AG04449 (cell line): Measurements from ENCODE around the gene MAFF.

ENCODE experiments used
- CTCF ChIA-PET: fragments of 350-600 bp; formaldehyde crosslinking; extraction: SDS; loops from one replicate; lab custom pipeline; 2021; ENCODE audit warnings: antibody characterized with exemption; lab: Yijun Ruan, JAX
- POLR2A ChIA-PET: fragments of 400-600, 350-600 bp; formaldehyde crosslinking; extraction: SDS; loops from one replicate; lab custom pipeline; 2020; ENCODE audit warnings: antibody characterized with exemption, inconsistent platforms; lab: Yijun Ruan, JAX
- DNase-seq: peaks from one replicate; pipeline ENCODE4 v3.0.0-alpha.2; 2010; ENCODE audit warnings: low read depth, low spot score
- H3K4me3 ChIP-seq: 2 replicates; pipeline ENCODE4 v1.5.1; 2011; ENCODE audit warnings: low read depth, mild to moderate bottlenecking, control low read depth, low read length
- TF ChIP-seq, protein P1 (sequence below): IDR thresholded peaks from one replicate; pipeline ENCODE4 v1.5.1; 2011; ENCODE audit warnings: mild to moderate bottlenecking, moderate library complexity, low read length, control low read depth, inconsistent platforms; ENCODE audit not compliant: insufficient read depth; ENCODE audit errors: missing control alignments

The MAFF gene

DNA sequence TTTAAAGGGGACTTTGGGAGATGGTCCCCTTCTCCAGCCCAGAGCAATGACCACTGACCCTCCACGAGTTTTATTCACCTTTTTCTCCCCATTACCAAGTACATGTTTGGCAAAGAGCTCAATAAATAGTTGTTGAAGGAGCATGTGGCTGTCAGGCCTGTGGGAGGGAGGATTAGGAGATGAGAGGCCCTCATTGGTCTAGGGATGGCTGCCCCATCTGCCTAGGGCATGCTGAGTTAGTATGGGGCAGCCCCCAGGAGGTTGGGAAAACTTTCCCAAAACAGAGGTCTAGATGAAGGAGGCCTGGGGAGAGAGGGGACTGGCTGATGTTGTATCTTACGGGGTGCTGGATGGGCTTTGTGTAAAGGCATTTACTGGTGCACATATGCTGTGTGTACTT lies 10.6 kb downstream of the MAFF start:
- TF ChIP-seq, protein P1, sequence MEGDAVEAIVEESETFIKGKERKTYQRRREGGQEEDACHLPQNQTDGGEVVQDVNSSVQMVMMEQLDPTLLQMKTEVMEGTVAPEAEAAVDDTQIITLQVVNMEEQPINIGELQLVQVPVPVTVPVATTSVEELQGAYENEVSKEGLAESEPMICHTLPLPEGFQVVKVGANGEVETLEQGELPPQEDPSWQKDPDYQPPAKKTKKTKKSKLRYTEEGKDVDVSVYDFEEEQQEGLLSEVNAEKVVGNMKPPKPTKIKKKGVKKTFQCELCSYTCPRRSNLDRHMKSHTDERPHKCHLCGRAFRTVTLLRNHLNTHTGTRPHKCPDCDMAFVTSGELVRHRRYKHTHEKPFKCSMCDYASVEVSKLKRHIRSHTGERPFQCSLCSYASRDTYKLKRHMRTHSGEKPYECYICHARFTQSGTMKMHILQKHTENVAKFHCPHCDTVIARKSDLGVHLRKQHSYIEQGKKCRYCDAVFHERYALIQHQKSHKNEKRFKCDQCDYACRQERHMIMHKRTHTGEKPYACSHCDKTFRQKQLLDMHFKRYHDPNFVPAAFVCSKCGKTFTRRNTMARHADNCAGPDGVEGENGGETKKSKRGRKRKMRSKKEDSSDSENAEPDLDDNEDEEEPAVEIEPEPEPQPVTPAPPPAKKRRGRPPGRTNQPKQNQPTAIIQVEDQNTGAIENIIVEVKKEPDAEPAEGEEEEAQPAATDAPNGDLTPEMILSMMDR: no peak
- H3K4me3 ChIP-seq: no peak overlapping the region
- no peak for DNase-seq
- ChIA-PET POLR2A (interaction anchor here (0.7 to 1.5 kb wide), 2 partner anchors 11 to 20 kb away, joined by 3 to 4 read pairs; partner anchors contain the start of gene MAFF), CTCF (interaction anchor here (1.3 kb wide), 1 partner anchor 72 kb away, joined by 3 read pairs; no protein-coding TSS in a partner anchor)

DNA sequence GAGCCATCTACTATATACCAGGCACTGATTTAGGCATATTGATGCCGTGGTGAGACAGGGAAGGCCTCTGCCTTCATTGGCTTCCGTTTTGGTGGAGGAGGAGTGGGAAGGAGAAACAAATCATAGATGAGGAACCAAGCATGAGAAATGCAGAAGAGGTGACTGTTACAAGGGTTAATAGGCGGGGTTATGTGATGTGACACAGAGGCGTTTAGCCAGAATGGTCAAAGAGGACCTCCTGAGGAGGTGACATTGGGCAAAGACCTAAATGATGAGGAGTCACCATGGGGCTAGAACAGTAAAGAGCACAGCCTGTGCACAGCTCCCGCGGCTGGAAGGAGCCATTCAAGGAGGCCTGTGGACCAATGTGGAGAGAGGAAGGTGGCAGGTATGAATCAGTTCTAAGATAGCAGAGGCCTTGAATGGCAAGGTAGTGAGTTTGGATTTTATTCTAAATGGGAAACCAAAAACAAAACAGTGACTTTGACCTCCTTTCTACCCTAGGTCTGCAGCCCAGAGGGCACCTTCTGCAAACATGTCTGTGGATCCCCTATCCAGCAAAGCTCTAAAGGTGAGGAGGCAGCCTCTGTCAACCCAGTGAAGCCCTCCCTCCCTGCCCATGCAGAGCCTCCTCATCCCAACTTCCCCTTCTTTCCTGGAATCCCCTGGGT lies 11.7 kb downstream of the MAFF start:
- TF ChIP-seq, protein P1: no peak
- H3K4me3 ChIP-seq: no peak overlapping the region
- DNase-seq: no peak
- ChIA-PET CTCF (no interaction called here), POLR2A (interaction anchor here (0.6 to 2.9 kb wide), 3 partner anchors 10 to 12 kb away, joined by 3 to 10 read pairs (median 4); partner anchors contain the start of gene MAFF)

GRCh38 chr22:38213990-38214301 lies 12.2 kb downstream of the MAFF start:
- TF ChIP-seq, protein P1: no peak
- ChIA-PET CTCF (interaction anchor here (1.3 kb wide), 1 partner anchor 99 kb away, joined by 6 read pairs; no protein-coding TSS in a partner anchor), POLR2A (interaction anchor here (2.9 kb wide), 1 partner anchor 10 kb away, joined by 10 read pairs; no protein-coding TSS in a partner anchor)
- DNase-seq: no peak
- no peak overlapping the region for H3K4me3 ChIP-seq

DNA sequence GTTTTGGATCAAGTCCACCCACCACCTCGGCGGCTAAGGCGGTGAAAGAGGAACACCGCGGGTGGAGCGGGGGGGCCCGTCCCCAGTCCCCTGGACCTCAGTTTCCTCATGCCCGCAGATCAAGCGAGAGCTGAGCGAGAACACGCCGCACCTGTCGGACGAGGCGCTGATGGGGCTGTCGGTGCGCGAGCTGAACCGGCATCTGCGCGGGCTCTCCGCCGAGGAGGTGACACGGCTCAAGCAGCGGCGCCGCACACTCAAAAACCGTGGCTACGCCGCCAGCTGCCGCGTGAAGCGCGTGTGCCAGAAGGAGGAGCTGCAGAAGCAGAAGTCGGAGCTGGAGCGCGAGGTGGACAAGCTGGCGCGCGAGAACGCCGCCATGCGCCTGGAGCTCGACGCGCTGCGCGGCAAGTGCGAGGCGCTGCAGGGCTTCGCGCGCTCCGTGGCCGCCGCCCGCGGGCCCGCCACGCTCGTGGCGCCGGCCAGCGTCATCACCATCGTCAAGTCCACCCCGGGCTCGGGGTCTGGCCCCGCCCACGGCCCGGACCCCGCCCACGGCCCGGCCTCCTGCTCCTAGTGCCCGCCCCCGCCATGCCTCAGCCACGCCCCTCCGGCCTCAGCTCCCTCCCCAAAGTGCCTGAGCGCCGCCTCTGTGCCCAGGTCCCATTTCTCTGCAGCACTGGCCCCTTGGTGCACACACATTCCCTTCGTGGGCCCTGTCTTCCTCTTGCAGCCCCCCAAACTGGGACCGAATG lies 12.7 kb downstream of the MAFF start:
- TF ChIP-seq, protein P1: peak; percentile 16
- H3K4me3 ChIP-seq: peak overlapping the region; percentile 39
- POLR2A ChIA-PET: interaction anchor here (2.9 kb wide), 1 partner anchor 11 kb away, joined by 10 read pairs; no protein-coding TSS in a partner anchor
- CTCF ChIA-PET: interaction anchor here (1.3 kb wide), 1 partner anchor 100 kb away, joined by 6 read pairs; no protein-coding TSS in a partner anchor
- no peak for DNase-seq

DNA sequence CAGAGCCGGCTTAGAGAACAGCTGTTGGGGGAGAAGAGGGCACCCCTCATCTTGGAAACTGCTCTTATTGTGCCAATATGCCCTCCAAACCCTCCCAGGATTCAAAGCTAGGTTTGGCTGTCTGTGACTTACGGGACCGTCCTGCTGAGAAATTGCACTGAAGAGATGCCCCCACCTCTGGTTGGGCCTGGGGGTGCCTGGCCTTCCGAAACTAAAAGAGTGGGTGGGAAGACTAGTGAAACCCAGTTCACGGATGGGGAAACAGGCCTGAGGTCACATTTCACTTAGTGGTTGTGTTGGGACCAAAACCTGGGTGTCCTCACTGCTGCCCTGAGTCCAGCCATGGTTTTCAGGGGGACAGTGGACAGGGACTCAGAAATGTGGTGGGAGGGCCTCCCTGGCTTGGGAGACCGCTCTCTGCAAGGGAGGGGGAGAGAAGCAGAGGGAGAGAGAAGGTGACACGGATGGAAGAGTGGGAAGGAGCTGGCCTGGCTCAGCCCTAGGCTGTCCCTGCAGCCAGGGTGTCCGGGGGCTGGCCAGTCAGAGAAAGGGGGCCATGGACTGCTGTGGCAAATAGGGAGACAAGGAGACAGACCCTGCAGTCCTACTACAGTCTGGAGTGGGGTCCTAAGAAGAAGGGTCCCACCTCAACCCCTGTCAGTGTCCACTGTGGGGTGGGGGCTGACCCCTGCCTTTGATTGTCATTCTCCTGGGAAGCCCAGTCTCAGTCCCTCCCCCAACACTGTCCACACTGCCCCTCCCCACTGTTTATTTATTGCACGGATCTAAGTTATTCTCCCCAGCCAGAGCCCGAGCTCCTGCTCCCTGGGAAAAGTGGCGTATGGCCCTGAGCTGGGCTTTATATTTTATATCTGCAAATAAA lies 13.6 kb downstream of the MAFF start:
- H3K4me3 ChIP-seq: no peak overlapping the region
- ChIA-PET CTCF (interaction anchor here (1.3 to 2.0 kb wide), 2 partner anchors 15 to 101 kb away, joined by 4 to 6 read pairs; no protein-coding TSS in a partner anchor), POLR2A (interaction anchor here (0.7 to 2.9 kb wide), 3 partner anchors 10 to 14 kb away, joined by 3 to 10 read pairs (median 3); partner anchors contain the start of gene MAFF)
- TF ChIP-seq, protein P1: no peak
- DNase-seq: no peak
